GM23338 (cell line): ENCODE measurements around the gene SMIM22. TPM values are rescaled to one million over a fixed set of nuclear protein-coding genes. Genes with fewer than 3 reads are reported as not detected.

Experiments
- ATAC-seq: fragments of 200-7000 bp; cut with Tn5 transposase; 3 replicates; pipeline ENCODE4 v1.9.1; 2020
- DNase-seq: peaks from one replicate; pipeline ENCODE4 v3.0.0-alpha.2; 2015; ENCODE audit warnings: low spot score
- H2AFZ ChIP-seq: fragments of 200-600 bp; sonication (generic); 2 replicates; pipeline ENCODE4 v1.8.0; 2016; ENCODE audit warnings: antibody characterized with exemption, mild to moderate bottlenecking, moderate library complexity
- H3F3A ChIP-seq: fragments of 200-600 bp; sonication (generic); replicated peaks from 2 replicates; pipeline ENCODE4 v1.8.0; 2017; ENCODE audit warnings: antibody characterized with exemption, mixed run types, low read depth
- H3K27ac ChIP-seq: fragments of 200-600 bp; sonication (generic); 2 replicates; pipeline ENCODE4 v1.6.1; 2016; ENCODE audit warnings: low read depth
- H3K27me3 ChIP-seq: fragments of 200-600 bp; sonication (generic); 2 replicates; pipeline ENCODE4 v1.8.0; 2016; ENCODE audit warnings: mild to moderate bottlenecking, mixed run types, moderate library complexity; ENCODE audit not compliant: insufficient read depth
- H3K36me3 ChIP-seq: fragments of 200-600 bp; sonication (generic); 2 replicates; pipeline ENCODE4 v1.8.0; 2016; ENCODE audit warnings: mild to moderate bottlenecking; ENCODE audit not compliant: insufficient read depth
- H3K4me1 ChIP-seq: fragments of 200-600 bp; sonication (generic); 2 replicates; pipeline ENCODE4 v1.8.0; 2016; ENCODE audit warnings: mild to moderate bottlenecking, moderate library complexity; ENCODE audit not compliant: insufficient read depth
- H3K4me2 ChIP-seq: fragments of 200-600 bp; sonication (generic); 2 replicates; pipeline ENCODE4 v1.7.1; 2017; ENCODE audit warnings: mixed run types
- H3K4me3 ChIP-seq: fragments of 200-600 bp; sonication (generic); 2 replicates; pipeline ENCODE4 v1.6.1; 2016; ENCODE audit warnings: mixed run types
- H3K79me2 ChIP-seq: fragments of 200-600 bp; sonication (generic); replicated peaks from 2 replicates; pipeline ENCODE4 v1.8.0; 2017; ENCODE audit warnings: mild to moderate bottlenecking; ENCODE audit not compliant: insufficient read depth
- H3K9me2 ChIP-seq: fragments of 200-600 bp; sonication (generic); 2 replicates; pipeline ENCODE4 v1.8.0; 2017; ENCODE audit not compliant: insufficient read depth
- H4K20me1 ChIP-seq: fragments of 200-600 bp; sonication (generic); replicated peaks from 2 replicates; pipeline ENCODE4 v1.8.0; 2017; ENCODE audit warnings: mild to moderate bottlenecking; ENCODE audit not compliant: insufficient read depth
- H3K27ac Mint-ChIP-seq: 2 replicates; pipeline ENCODE4 v1.8.0; 2020; ENCODE audit warnings: inconsistent platforms, mild to moderate bottlenecking, moderate library complexity, mixed read lengths
- H3K27me3 Mint-ChIP-seq: 3 replicates; pipeline ENCODE4 v1.8.0; 2022; ENCODE audit warnings: low read depth, mild to moderate bottlenecking, moderate library complexity, mixed read lengths, inconsistent platforms; ENCODE audit not compliant: insufficient read depth, poor library complexity
- H3K36me3 Mint-ChIP-seq: 3 replicates; pipeline ENCODE4 v1.8.0; 2021; ENCODE audit warnings: low read depth, mild to moderate bottlenecking, inconsistent platforms, moderate library complexity, mixed read lengths
- H3K4me1 Mint-ChIP-seq: 3 replicates; pipeline ENCODE4 v1.8.0; 2020; ENCODE audit warnings: mild to moderate bottlenecking, inconsistent platforms, mixed read lengths
- H3K4me3 Mint-ChIP-seq: 3 replicates; pipeline ENCODE4 v1.8.0; 2021; ENCODE audit warnings: moderate library complexity, mild to moderate bottlenecking, inconsistent platforms, mixed read lengths
- H3K9me3 Mint-ChIP-seq: 3 replicates; pipeline ENCODE4 v1.8.0; 2020; ENCODE audit warnings: moderate library complexity, mild to moderate bottlenecking, inconsistent platforms, mixed read lengths
- CREB1 ChIP-seq: fragments of 250-450 bp; sonication (Bioruptor Pico); IDR thresholded peaks from 2 replicates; pipeline ENCODE4 v1.5.0; 2020; ENCODE audit warnings: low read depth, mild to moderate bottlenecking, moderate library complexity
- EZH2 ChIP-seq: fragments of 200-600 bp; sonication (generic); IDR thresholded peaks from one replicate; pipeline ENCODE4 v1.8.0; 2017; ENCODE audit warnings: antibody characterized with exemption, mild to moderate bottlenecking, low read depth; ENCODE audit not compliant: unreplicated experiment
- NANOG ChIP-seq: IDR thresholded peaks from 2 replicates; pipeline ENCODE4 v1.6.1; 2016; ENCODE audit warnings: antibody characterized with exemption, borderline replicate concordance
- ZNF114 ChIP-seq: fragments of 250-450 bp; sonication (Bioruptor Pico); IDR thresholded peaks from 2 replicates; pipeline ENCODE4 v1.5.0; 2020; ENCODE audit warnings: mild to moderate bottlenecking, moderate library complexity
- ZNF331 ChIP-seq: fragments of 250-450 bp; sonication (Bioruptor Pico); IDR thresholded peaks from 2 replicates; pipeline ENCODE4 v1.5.0; 2020; ENCODE audit warnings: low read depth, mild to moderate bottlenecking, moderate library complexity
- polyA plus RNA-seq: library from polyadenylated mRNA; unstranded; fragments of >200 nt; fragmentation: Nextera tagmentation; extraction: Ambion mirVana; gene quantifications from 2 replicates; pipeline ENCODE4 v1.2.1, GENCODE V29; 2016
- total RNA-seq: library from RNA; depleted of rRNA; stranded (reverse); fragments of >200 nt; shearing (Covaris generic); gene quantifications from 2 replicates; pipeline ENCODE4 v1.2.3, GENCODE V29; 2014
- TF ChIP-seq, protein P1 (sequence below): fragments of 250-450 bp; sonication (Bioruptor Pico); IDR thresholded peaks from 2 replicates; pipeline ENCODE4 v1.5.0; 2020; ENCODE audit warnings: mild to moderate bottlenecking, moderate library complexity
- TF ChIP-seq, protein P2 (sequence below): IDR thresholded peaks from 2 replicates; pipeline ENCODE4 v1.6.1; 2016; ENCODE audit warnings: antibody characterized with exemption
- TF ChIP-seq, protein P3 (sequence below), 2 experiments: fragments of 200-600 bp in 1 of 2; sonication (generic) in 1 of 2; conservative IDR thresholded peaks; 2 replicates each; pipeline versions ENCODE4 v1.5.1 to v1.6.1; 2016 to 2017; ENCODE audit warnings: antibody characterized with exemption in 2 of 2, low read depth in 2 of 2, mild to moderate bottlenecking in 2 of 2, moderate library complexity in 1 of 2

SMIM22 gene
- total and polyA plus RNA-seq, 2 experiments from 2014 or later = 1.4 TPM; not detected in 1

DNA sequence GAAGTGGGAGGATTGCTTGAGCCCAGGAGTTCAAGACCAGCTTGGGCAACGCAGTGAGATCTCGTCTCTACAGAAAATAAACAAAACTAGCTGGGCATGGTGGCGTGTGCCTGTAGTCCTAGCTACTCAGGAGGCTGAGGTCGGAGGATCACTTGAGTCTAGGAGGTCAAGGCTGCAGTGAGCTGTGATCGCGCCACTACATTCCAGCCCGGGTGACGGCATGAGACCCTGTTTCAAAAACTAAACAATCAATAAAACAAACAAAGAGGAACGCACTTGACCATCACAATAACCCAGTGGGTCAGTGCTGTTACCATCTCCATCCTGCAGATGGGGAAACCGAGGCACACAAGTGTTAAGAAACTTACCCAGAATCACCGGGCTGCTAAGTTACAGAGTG lies 41.9 kb upstream of the SMIM22 start (continued):
- TF ChIP-seq, protein P1, sequence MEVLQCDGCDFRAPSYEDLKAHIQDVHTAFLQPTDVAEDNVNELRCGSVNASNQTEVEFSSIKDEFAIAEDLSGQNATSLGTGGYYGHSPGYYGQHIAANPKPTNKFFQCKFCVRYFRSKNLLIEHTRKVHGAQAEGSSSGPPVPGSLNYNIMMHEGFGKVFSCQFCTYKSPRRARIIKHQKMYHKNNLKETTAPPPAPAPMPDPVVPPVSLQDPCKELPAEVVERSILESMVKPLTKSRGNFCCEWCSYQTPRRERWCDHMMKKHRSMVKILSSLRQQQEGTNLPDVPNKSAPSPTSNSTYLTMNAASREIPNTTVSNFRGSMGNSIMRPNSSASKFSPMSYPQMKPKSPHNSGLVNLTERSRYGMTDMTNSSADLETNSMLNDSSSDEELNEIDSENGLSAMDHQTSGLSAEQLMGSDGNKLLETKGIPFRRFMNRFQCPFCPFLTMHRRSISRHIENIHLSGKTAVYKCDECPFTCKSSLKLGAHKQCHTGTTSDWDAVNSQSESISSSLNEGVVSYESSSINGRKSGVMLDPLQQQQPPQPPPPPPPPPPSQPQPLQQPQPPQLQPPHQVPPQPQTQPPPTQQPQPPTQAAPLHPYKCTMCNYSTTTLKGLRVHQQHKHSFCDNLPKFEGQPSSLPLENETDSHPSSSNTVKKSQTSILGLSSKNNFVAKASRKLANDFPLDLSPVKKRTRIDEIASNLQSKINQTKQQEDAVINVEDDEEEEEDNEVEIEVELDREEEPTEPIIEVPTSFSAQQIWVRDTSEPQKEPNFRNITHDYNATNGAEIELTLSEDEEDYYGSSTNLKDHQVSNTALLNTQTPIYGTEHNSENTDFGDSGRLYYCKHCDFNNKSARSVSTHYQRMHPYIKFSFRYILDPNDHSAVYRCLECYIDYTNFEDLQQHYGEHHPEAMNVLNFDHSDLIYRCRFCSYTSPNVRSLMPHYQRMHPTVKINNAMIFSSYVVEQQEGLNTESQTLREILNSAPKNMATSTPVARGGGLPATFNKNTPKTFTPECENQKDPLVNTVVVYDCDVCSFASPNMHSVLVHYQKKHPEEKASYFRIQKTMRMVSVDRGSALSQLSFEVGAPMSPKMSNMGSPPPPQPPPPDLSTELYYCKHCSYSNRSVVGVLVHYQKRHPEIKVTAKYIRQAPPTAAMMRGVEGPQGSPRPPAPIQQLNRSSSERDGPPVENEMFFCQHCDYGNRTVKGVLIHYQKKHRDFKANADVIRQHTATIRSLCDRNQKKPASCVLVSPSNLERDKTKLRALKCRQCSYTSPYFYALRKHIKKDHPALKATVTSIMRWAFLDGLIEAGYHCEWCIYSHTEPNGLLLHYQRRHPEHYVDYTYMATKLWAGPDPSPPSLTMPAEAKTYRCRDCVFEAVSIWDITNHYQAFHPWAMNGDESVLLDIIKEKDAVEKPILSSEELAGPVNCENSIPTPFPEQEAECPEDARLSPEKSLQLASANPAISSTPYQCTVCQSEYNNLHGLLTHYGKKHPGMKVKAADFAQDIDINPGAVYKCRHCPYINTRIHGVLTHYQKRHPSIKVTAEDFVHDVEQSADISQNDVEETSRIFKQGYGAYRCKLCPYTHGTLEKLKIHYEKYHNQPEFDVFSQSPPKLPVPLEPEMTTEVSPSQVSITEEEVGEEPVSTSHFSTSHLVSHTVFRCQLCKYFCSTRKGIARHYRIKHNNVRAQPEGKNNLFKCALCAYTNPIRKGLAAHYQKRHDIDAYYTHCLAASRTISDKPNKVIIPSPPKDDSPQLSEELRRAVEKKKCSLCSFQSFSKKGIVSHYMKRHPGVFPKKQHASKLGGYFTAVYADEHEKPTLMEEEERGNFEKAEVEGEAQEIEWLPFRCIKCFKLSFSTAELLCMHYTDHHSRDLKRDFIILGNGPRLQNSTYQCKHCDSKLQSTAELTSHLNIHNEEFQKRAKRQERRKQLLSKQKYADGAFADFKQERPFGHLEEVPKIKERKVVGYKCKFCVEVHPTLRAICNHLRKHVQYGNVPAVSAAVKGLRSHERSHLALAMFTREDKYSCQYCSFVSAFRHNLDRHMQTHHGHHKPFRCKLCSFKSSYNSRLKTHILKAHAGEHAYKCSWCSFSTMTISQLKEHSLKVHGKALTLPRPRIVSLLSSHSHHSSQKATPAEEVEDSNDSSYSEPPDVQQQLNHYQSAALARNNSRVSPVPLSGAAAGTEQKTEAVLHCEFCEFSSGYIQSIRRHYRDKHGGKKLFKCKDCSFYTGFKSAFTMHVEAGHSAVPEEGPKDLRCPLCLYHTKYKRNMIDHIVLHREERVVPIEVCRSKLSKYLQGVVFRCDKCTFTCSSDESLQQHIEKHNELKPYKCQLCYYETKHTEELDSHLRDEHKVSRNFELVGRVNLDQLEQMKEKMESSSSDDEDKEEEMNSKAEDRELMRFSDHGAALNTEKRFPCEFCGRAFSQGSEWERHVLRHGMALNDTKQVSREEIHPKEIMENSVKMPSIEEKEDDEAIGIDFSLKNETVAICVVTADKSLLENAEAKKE = no peak
- no peak for TF ChIP-seq EZH2
- no peak for TF ChIP-seq ZNF114 (CRISPR knock-in tag)
- no peak for TF ChIP-seq ZNF331
- TF ChIP-seq CREB1 (CRISPR knock-in tag) = no peak

DNA sequence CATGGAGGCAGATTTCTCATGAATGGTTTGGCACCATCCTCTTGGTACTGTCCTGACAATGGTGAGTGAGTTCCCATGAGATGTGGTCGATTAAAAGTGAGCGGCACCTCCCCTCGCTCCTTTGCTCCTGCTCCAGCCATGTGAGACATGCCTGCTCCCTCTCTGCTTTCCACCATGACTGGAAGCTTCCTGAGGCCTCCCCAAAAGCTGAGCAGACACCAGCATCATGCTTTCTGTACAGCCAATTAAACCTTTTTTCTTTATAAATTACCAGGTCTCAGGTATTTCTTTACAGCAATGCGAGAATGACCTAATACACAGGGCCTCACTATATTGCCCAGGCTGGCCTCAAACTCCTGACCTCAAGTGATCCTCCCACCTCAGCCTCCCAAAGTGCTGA lies 40.3 kb upstream of the SMIM22 start:
- H3K79me2 ChIP-seq = no peaks in the 10 kb centered on the region
- no peak for TF ChIP-seq NANOG
- TF ChIP-seq, protein P2, sequence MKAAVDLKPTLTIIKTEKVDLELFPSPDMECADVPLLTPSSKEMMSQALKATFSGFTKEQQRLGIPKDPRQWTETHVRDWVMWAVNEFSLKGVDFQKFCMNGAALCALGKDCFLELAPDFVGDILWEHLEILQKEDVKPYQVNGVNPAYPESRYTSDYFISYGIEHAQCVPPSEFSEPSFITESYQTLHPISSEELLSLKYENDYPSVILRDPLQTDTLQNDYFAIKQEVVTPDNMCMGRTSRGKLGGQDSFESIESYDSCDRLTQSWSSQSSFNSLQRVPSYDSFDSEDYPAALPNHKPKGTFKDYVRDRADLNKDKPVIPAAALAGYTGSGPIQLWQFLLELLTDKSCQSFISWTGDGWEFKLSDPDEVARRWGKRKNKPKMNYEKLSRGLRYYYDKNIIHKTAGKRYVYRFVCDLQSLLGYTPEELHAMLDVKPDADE = no peak
- TF ChIP-seq, protein P3, sequence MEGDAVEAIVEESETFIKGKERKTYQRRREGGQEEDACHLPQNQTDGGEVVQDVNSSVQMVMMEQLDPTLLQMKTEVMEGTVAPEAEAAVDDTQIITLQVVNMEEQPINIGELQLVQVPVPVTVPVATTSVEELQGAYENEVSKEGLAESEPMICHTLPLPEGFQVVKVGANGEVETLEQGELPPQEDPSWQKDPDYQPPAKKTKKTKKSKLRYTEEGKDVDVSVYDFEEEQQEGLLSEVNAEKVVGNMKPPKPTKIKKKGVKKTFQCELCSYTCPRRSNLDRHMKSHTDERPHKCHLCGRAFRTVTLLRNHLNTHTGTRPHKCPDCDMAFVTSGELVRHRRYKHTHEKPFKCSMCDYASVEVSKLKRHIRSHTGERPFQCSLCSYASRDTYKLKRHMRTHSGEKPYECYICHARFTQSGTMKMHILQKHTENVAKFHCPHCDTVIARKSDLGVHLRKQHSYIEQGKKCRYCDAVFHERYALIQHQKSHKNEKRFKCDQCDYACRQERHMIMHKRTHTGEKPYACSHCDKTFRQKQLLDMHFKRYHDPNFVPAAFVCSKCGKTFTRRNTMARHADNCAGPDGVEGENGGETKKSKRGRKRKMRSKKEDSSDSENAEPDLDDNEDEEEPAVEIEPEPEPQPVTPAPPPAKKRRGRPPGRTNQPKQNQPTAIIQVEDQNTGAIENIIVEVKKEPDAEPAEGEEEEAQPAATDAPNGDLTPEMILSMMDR (conservative IDR thresholded peaks at IDR 0.05; ENCODE audit: low read depth in 2 of 2) = no peak
- H3K36me3 ChIP-seq = peaks cover 27% of the 10 kb centered on the region; the same call in 1 of the 2 replicates
- Mint-ChIP-seq H3K9me3 (peaks cover 6% of the 10 kb centered on the region; the same call in 2 of the 3 replicates), H3K4me1 (no peaks in the 10 kb centered on the region), H3K4me3 (no peak overlapping the region), H3K36me3 (peaks cover 69% of the 10 kb centered on the region), H3K27me3 (no peaks in the 10 kb centered on the region), H3K27ac (no peak overlapping the region)
- H3K27me3 ChIP-seq = no peaks in the 10 kb centered on the region
- H3K4me1 ChIP-seq = no peaks in the 10 kb centered on the region
- no peaks in the 10 kb centered on the region; the same call in 1 of the 2 replicates for H4K20me1 ChIP-seq
- no peaks in the 10 kb centered on the region for H3F3A ChIP-seq
- no peak overlapping the region for H2AFZ ChIP-seq
- H3K9me2 ChIP-seq = no peaks in the 10 kb centered on the region
- ATAC-seq = no peak
- H3K4me3 ChIP-seq = no peak overlapping the region
- DNase-seq = no peak
- H3K4me2 ChIP-seq = no peak overlapping the region
- H3K27ac ChIP-seq = no peak overlapping the region
